CD4-positive, alpha-beta T cell (primary cell): ENCODE measurements around the gene TTC33. TPM values are rescaled to one million over a fixed set of nuclear protein-coding genes. Genes with fewer than 3 reads are reported as not detected.
A peak's percentile ranks its signal among the peaks of the same experiment; 100 is the strongest.

Experiments
- ATAC-seq: fragments of 200-7000 bp; cut with Tn5 transposase; one replicate; pipeline ENCODE4 v1.10.0; 2022; ENCODE audit warnings: mild to moderate bottlenecking; ENCODE audit not compliant: poor library complexity
- CTCF ChIA-PET: fragments of 350-600 bp; sonication (Branson Sonifier 250); formaldehyde crosslinking; loops from one replicate; lab custom pipeline; 2021; ENCODE audit warnings: antibody characterized with exemption, inconsistent platforms; lab: Charles Lee
- POLR2A ChIA-PET: fragments of 350-600 bp; sonication (Branson Sonifier 250); formaldehyde crosslinking; loops from one replicate; lab custom pipeline; 2021; ENCODE audit warnings: antibody characterized with exemption, inconsistent platforms; lab: Charles Lee
- DNase-seq, 14 experiments: peaks; one replicate each; pipeline ENCODE4 v3.0.0-alpha.2; 2013 to 2020; ENCODE audit warnings: mixed read lengths in 2 of 14
- H3K27ac ChIP-seq, 2 donors: one replicate each; pipeline versions ENCODE4 v1.5.1 to v1.7.0; 2013; ENCODE audit warnings: low read length in 2 of 2, low read depth in 1 of 2, mild to moderate bottlenecking in 1 of 2
- H3K27me3 ChIP-seq, 2 experiments: 1 replicate in 1 of 2; 2 replicates in 1 of 2; pipeline versions ENCODE4 v1.6.1 to v1.7.0; 2013; ENCODE audit warnings: low read length in 2 of 2, control low read depth in 1 of 2, mild to moderate bottlenecking in 1 of 2, moderate library complexity in 1 of 2; ENCODE audit not compliant: insufficient read depth in 2 of 2, control insufficient read depth in 1 of 2
- H3K36me3 ChIP-seq: one replicate; pipeline ENCODE4 v1.6.1; 2013; ENCODE audit warnings: low read length, control low read depth; ENCODE audit not compliant: insufficient read depth
- H3K4me1 ChIP-seq: one replicate; pipeline ENCODE4 v1.6.1; 2013; ENCODE audit warnings: low read length, control low read depth; ENCODE audit not compliant: insufficient read depth
- H3K4me3 ChIP-seq: one replicate; pipeline ENCODE4 v1.5.1; 2013; ENCODE audit warnings: mild to moderate bottlenecking, low read length, moderate library complexity
- H3K9me3 ChIP-seq, 2 experiments: 1 replicate in 1 of 2; 2 replicates in 1 of 2; pipeline versions ENCODE4 v1.6.1 to v1.7.0; 2013; ENCODE audit warnings: low read length in 2 of 2, mild to moderate bottlenecking in 2 of 2, control low read depth in 1 of 2, moderate library complexity in 1 of 2; ENCODE audit not compliant: control insufficient read depth in 1 of 2, insufficient read depth in 1 of 2
- H3K27ac Mint-ChIP-seq: one replicate; pipeline ENCODE4 v1.8.0; 2020; ENCODE audit warnings: mixed read lengths
- H3K27me3 Mint-ChIP-seq: one replicate; pipeline ENCODE4 v1.8.0; 2021; ENCODE audit warnings: mixed read lengths
- H3K36me3 Mint-ChIP-seq: one replicate; pipeline ENCODE4 v1.8.0; 2021; ENCODE audit warnings: low read depth, mixed read lengths
- H3K4me1 Mint-ChIP-seq: one replicate; pipeline ENCODE4 v1.8.0; 2021; ENCODE audit warnings: low read depth, mixed read lengths
- H3K4me3 Mint-ChIP-seq: one replicate; pipeline ENCODE4 v1.8.0; 2020; ENCODE audit warnings: mild to moderate bottlenecking, mixed read lengths
- H3K9me3 Mint-ChIP-seq: one replicate; pipeline ENCODE4 v1.8.0; 2020; ENCODE audit warnings: mixed read lengths
- CTCF ChIP-seq: fragments of 200-600 bp; IDR thresholded peaks from one replicate; pipeline ENCODE4 v1.8.0; 2022; ENCODE audit warnings: antibody characterized with exemption, mild to moderate bottlenecking
- intact Hi-C, 2 experiments: fragments of 100-400 bp; cut with DNase I in 1 of 2; cut with micrococcal nuclease in 1 of 2; formaldehyde crosslinking; loops; one replicate each; pipeline versions ENCODE4 v1.15.1 to v1.9.0; 2023 to 2025; cut with DNase I, micrococcal nuclease
- total RNA-seq, 174 experiments: library from RNA in 2 of 174; stranded (reverse) in 2 of 174; gene quantifications; one replicate each; pipeline ENCODE4 v1.2.3 and lab custom pipeline; 2021 to 2026

The TTC33 gene
- total RNA-seq, 2 experiments from 2014 or later, result 8.7 to 12.0 TPM

GRCh38 chr5:40651201-40651600 is 104.6 kb downstream of the TTC33 start:
- intact Hi-C loops, result no loop called here
- Histone ChIP-seq H3K9me3 (no peaks in the 10 kb centered on the region), H3K4me1 (peaks cover 37% of the 10 kb centered on the region), H3K4me3 (no peak overlapping the region), H3K36me3 (no peaks in the 10 kb centered on the region), H3K27me3 (no peaks in the 10 kb centered on the region), H3K27ac (no peak overlapping the region)
- no peak for TF ChIP-seq CTCF
- H3K27me3 Mint-ChIP-seq, result no peaks in the 10 kb centered on the region
- H3K9me3 Mint-ChIP-seq, result no peaks in the 10 kb centered on the region
- H3K4me1 Mint-ChIP-seq, result peaks cover 77% of the 10 kb centered on the region
- POLR2A ChIA-PET, result interaction anchor here (5.3 kb wide), 1 partner anchor 28 kb away, joined by 103 read pairs; the partner anchor contains the start of gene PTGER4
- ATAC-seq (no peak), DNase-seq (no peak)
- H3K4me3 Mint-ChIP-seq, result no peak overlapping the region
- no peaks in the 10 kb centered on the region for H3K36me3 Mint-ChIP-seq
- CTCF ChIA-PET, result no interaction called here
- H3K27ac Mint-ChIP-seq, result no peak overlapping the region

GRCh38 chr5:40649463-40650030 is 106.2 kb downstream of the TTC33 start:
- TF ChIP-seq CTCF, result peak; percentile 4
- Histone ChIP-seq H3K9me3 (no peaks in the 10 kb centered on the region), H3K27me3 (no peaks in the 10 kb centered on the region), H3K4me3 (no peak overlapping the region), H3K36me3 (no peaks in the 10 kb centered on the region), H3K4me1 (peaks cover 37% of the 10 kb centered on the region), H3K27ac (peak overlapping the region; percentile 40 to 65)
- H3K9me3 Mint-ChIP-seq, result no peaks in the 10 kb centered on the region
- ChIA-PET CTCF (no interaction called here), POLR2A (interaction anchor here (0.9 to 1.9 kb wide), 6 partner anchors 26 to 34 kb away, joined by 3 to 8 read pairs (median 6); partner anchors contain the start of gene PTGER4)
- peak overlapping the region; percentile 86 for H3K27ac Mint-ChIP-seq
- H3K27me3 Mint-ChIP-seq, result no peaks in the 10 kb centered on the region
- no peaks in the 10 kb centered on the region for H3K36me3 Mint-ChIP-seq
- intact Hi-C loops, result no loop called here
- ATAC-seq (peak; percentile 69), DNase-seq (peak in 3 of 14 experiments; percentile 52 to 55 (median 53))
- H3K4me3 Mint-ChIP-seq, result peak overlapping the region; percentile 30
- peaks cover 61% of the 10 kb centered on the region for H3K4me1 Mint-ChIP-seq

GRCh38 chr5:40648150-40648549 is 107.6 kb downstream of the TTC33 start:
- CTCF ChIA-PET, result no interaction called here
- no peaks in the 10 kb centered on the region for H3K27me3 Mint-ChIP-seq
- H3K27ac ChIP-seq, result no peak overlapping the region
- H3K4me3 Mint-ChIP-seq, result no peak overlapping the region
- H3K36me3 Mint-ChIP-seq, result no peaks in the 10 kb centered on the region
- no peak for ATAC-seq
- H3K27ac Mint-ChIP-seq, result peak overlapping the region; percentile 4
- POLR2A ChIA-PET, result interaction anchor here (1.3 kb wide), 1 partner anchor 32 kb away, joined by 10 read pairs; the partner anchor contains the start of gene PTGER4
- peaks cover 47% of the 10 kb centered on the region for H3K4me1 Mint-ChIP-seq
- H3K9me3 Mint-ChIP-seq, result no peaks in the 10 kb centered on the region
- DNase-seq, result no peak
- intact Hi-C loops, result no loop called here
- no peak for TF ChIP-seq CTCF
- H3K27me3 ChIP-seq, result no peaks in the 10 kb centered on the region
- no peak overlapping the region for H3K4me3 ChIP-seq
- H3K9me3 ChIP-seq, result no peaks in the 10 kb centered on the region
- H3K36me3 ChIP-seq, result no peaks in the 10 kb centered on the region
- peaks cover 32% of the 10 kb centered on the region for H3K4me1 ChIP-seq
